ENCODE results near the gene NAA10.

The NAA10 gene

DNA sequence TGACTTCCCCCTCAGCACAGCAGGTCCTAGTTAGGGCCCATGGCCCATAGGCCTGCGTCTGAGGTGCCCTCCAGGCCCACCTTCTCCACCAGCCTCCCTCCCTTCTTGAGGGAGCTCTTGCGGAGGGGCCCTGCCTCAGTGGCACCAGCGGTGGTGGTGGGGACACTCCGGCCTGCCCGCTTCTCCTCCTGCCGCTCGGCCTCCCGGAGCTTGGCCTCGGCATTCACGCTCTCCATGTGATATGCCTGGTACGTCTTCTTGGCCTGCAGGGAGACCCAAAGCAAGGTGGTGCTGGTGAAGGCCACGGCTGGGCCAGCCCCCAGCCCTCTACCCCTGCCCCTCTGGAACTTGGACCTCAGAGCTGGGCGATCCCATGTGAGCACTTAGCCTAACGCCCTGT is 14.3 kb downstream of the NAA10 start:
- Histone ChIP-seq H2BK15ac (ENCODE audit: low read length) (no peak overlapping the region), H3K9me3 (replicated peaks in 1 of 2; ENCODE audit: control insufficient read depth in 2 of 2, insufficient read depth in 1 of 2, low read depth in 1 of 2, low read length in 2 of 2) (no peaks in the 10 kb centered on the region), H3K23ac (ENCODE audit: low read depth, low read length, poor library complexity) (no peak overlapping the region), H3K14ac (ENCODE audit: low read length) (no peak overlapping the region), H2BK5ac (ENCODE audit: low read length) (no peak overlapping the region), H3K27me3 (ENCODE audit: control insufficient read depth in 3 of 3, insufficient read depth in 3 of 3, low read depth in 1 of 3, low read length in 3 of 3) (peaks cover 0 to 63% (median 2%) of the 10 kb centered on the region in 3 experiments), H3K36me3 (replicated peaks in 1 of 2; ENCODE audit: control insufficient read depth in 2 of 2, insufficient read depth in 2 of 2, low read length in 2 of 2) (no peaks in the 10 kb centered on the region), H3K9ac (ENCODE audit: low read depth, low read length, poor library complexity) (no peak overlapping the region), H2AFZ (ENCODE audit: low read length) (no peak overlapping the region), H2BK12ac (ENCODE audit: low read length) (no peak overlapping the region), H4K8ac (ENCODE audit: low read depth, low read length) (no peak overlapping the region), H3K18ac (ENCODE audit: low read length) (no peak overlapping the region), H3K4ac (ENCODE audit: low read length) (no peak overlapping the region), H3K4me2 (ENCODE audit: insufficient read depth, low read length, poor library complexity, severe bottlenecking) (no peak overlapping the region), H4K91ac (ENCODE audit: low read depth, low read length, poor library complexity) (no peak overlapping the region), H3K4me1 (ENCODE audit: control insufficient read depth in 2 of 2, insufficient read depth in 1 of 2, low read depth in 1 of 2, low read length in 2 of 2) (peaks cover 0 to 20% of the 10 kb centered on the region in 2 donors), H2AK5ac (ENCODE audit: low read depth, low read length) (no peak overlapping the region), H3K79me1 (ENCODE audit: low read depth, low read length) (no peaks in the 10 kb centered on the region), H3K4me3 (ENCODE audit: low read length in 2 of 2) (no peak overlapping the region), H3K27ac (replicated peaks; ENCODE audit: low read length) (no peak overlapping the region), H2BK120ac (ENCODE audit: low read depth, low read length) (no peak overlapping the region)
- no CpG with 5 or more reads among the region's 14 CpGs for WGBS, 2 donors (ENCODE audit: extremely low coverage in 2 of 2, insufficient read length in 2 of 2, insufficient replicate concordance in 1 of 2)
- DNase-seq (ENCODE audit: low spot score), result no peak

GRCh38 chrX:153919281-153919680 is 15.6 kb downstream of the NAA10 start:
- Histone ChIP-seq H3K18ac (ENCODE audit: low read length) (no peak overlapping the region), H3K79me1 (ENCODE audit: low read depth, low read length) (no peaks in the 10 kb centered on the region), H3K4me1 (ENCODE audit: control insufficient read depth in 2 of 2, insufficient read depth in 1 of 2, low read depth in 1 of 2, low read length in 2 of 2) (peaks cover 0 to 13% of the 10 kb centered on the region in 2 donors), H2AK5ac (ENCODE audit: low read depth, low read length) (no peak overlapping the region), H3K4me2 (ENCODE audit: insufficient read depth, low read length, poor library complexity, severe bottlenecking) (no peak overlapping the region), H3K23ac (ENCODE audit: low read depth, low read length, poor library complexity) (no peak overlapping the region), H3K9me3 (replicated peaks in 1 of 2; ENCODE audit: control insufficient read depth in 2 of 2, insufficient read depth in 1 of 2, low read depth in 1 of 2, low read length in 2 of 2) (no peaks in the 10 kb centered on the region), H2AFZ (ENCODE audit: low read length) (no peak overlapping the region), H3K27me3 (ENCODE audit: control insufficient read depth in 3 of 3, insufficient read depth in 3 of 3, low read depth in 1 of 3, low read length in 3 of 3) (peaks cover 0 to 61% (median 0%) of the 10 kb centered on the region in 3 experiments), H3K36me3 (replicated peaks in 1 of 2; ENCODE audit: control insufficient read depth in 2 of 2, insufficient read depth in 2 of 2, low read length in 2 of 2) (no peaks in the 10 kb centered on the region), H3K4ac (ENCODE audit: low read length) (no peak overlapping the region), H2BK120ac (ENCODE audit: low read depth, low read length) (no peak overlapping the region), H4K91ac (ENCODE audit: low read depth, low read length, poor library complexity) (no peak overlapping the region), H3K4me3 (ENCODE audit: low read length in 2 of 2) (no peak overlapping the region), H2BK15ac (ENCODE audit: low read length) (no peak overlapping the region), H2BK5ac (ENCODE audit: low read length) (no peak overlapping the region), H2BK12ac (ENCODE audit: low read length) (no peak overlapping the region), H4K8ac (ENCODE audit: low read depth, low read length) (no peak overlapping the region), H3K27ac (replicated peaks; ENCODE audit: low read length) (no peak overlapping the region), H3K14ac (ENCODE audit: low read length) (no peak overlapping the region), H3K9ac (ENCODE audit: low read depth, low read length, poor library complexity) (no peak overlapping the region)
- no CpG with 5 or more reads among the region's 13 CpGs for WGBS, 2 donors (ENCODE audit: extremely low coverage in 2 of 2, insufficient read length in 2 of 2, insufficient replicate concordance in 1 of 2)
- no peak for DNase-seq (ENCODE audit: low spot score)

- Histone ChIP-seq H4K91ac (ENCODE audit: low read depth, low read length, poor library complexity) (no peak overlapping the region), H3K4me2 (ENCODE audit: insufficient read depth, low read length, poor library complexity, severe bottlenecking) (no peak overlapping the region), H3K9ac (ENCODE audit: low read depth, low read length, poor library complexity) (no peak overlapping the region), H2BK15ac (ENCODE audit: low read length) (no peak overlapping the region), H3K4me1 (ENCODE audit: control insufficient read depth in 2 of 2, insufficient read depth in 1 of 2, low read depth in 1 of 2, low read length in 2 of 2) (peaks cover 0 to 11% of the 10 kb centered on the region in 2 donors), H3K27ac (replicated peaks; ENCODE audit: low read length) (no peak overlapping the region), H4K8ac (ENCODE audit: low read depth, low read length) (no peak overlapping the region), H3K27me3 (ENCODE audit: control insufficient read depth in 3 of 3, insufficient read depth in 3 of 3, low read depth in 1 of 3, low read length in 3 of 3) (peaks cover 0 to 63% (median 0%) of the 10 kb centered on the region in 3 experiments), H2BK12ac (ENCODE audit: low read length) (no peak overlapping the region), H2AK5ac (ENCODE audit: low read depth, low read length) (no peak overlapping the region), H3K79me1 (ENCODE audit: low read depth, low read length) (no peaks in the 10 kb centered on the region), H3K9me3 (replicated peaks in 1 of 2; ENCODE audit: control insufficient read depth in 2 of 2, insufficient read depth in 1 of 2, low read depth in 1 of 2, low read length in 2 of 2) (no peaks in the 10 kb centered on the region), H2AFZ (ENCODE audit: low read length) (no peak overlapping the region), H3K18ac (ENCODE audit: low read length) (no peak overlapping the region), H2BK120ac (ENCODE audit: low read depth, low read length) (no peak overlapping the region), H3K36me3 (replicated peaks in 1 of 2; ENCODE audit: control insufficient read depth in 2 of 2, insufficient read depth in 2 of 2, low read length in 2 of 2) (no peaks in the 10 kb centered on the region), H3K4me3 (ENCODE audit: low read length in 2 of 2) (no peak overlapping the region), H2BK5ac (ENCODE audit: low read length) (no peak overlapping the region), H3K14ac (ENCODE audit: low read length) (no peak overlapping the region), H3K23ac (ENCODE audit: low read depth, low read length, poor library complexity) (no peak overlapping the region), H3K4ac (ENCODE audit: low read length) (no peak overlapping the region)
- no CpG with 5 or more reads among the region's 6 CpGs for WGBS, 2 donors (ENCODE audit: extremely low coverage in 2 of 2, insufficient read length in 2 of 2, insufficient replicate concordance in 1 of 2)
- DNase-seq (ENCODE audit: low spot score), result no peak
Observed at GRCh38 chrX:153917869-153918268, 17.0 kb downstream of the NAA10 start.

DNA sequence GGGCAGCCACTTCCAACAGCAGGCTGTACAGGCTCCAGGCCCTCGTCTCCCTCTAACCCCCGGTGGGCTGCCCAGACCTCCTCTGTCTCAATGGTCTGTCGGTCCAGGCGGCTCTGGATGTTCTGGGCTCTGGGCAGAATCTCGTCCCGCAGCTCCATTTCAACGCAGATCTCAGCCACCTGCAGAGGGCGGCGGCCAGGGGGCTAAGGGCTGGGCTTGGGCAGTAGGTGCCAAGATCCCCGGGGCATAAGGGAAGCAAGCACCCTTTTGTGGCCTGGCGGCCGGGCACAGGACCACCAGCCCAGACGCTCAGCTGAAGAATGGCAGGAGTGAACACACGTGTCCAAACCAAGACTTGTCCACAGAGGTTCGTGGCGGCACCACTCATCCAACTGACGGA is 21.1 kb downstream of the NAA10 start:
- no peak overlapping the region for H3K27ac ChIP-seq (replicated peaks; ENCODE audit: low read length)
- no peaks in the 10 kb centered on the region for H3K9me3 ChIP-seq (replicated peaks in 1 of 2; ENCODE audit: control insufficient read depth in 2 of 2, insufficient read depth in 1 of 2, low read depth in 1 of 2, low read length in 2 of 2)
- no peaks in the 10 kb centered on the region for H3K79me1 ChIP-seq (ENCODE audit: low read depth, low read length)
- H3K36me3 ChIP-seq (replicated peaks in 1 of 2; ENCODE audit: control insufficient read depth in 2 of 2, insufficient read depth in 2 of 2, low read length in 2 of 2), result no peaks in the 10 kb centered on the region
- no peak overlapping the region for H3K4me2 ChIP-seq (ENCODE audit: insufficient read depth, low read length, poor library complexity, severe bottlenecking)
- no peak overlapping the region for H4K91ac ChIP-seq (ENCODE audit: low read depth, low read length, poor library complexity)
- no peak overlapping the region for H2AK5ac ChIP-seq (ENCODE audit: low read depth, low read length)
- H3K4me1 ChIP-seq (ENCODE audit: control insufficient read depth in 2 of 2, insufficient read depth in 1 of 2, low read depth in 1 of 2, low read length in 2 of 2), result peaks cover 2 to 4% of the 10 kb centered on the region in 2 donors
- peaks cover 0 to 41% (median 0%) of the 10 kb centered on the region in 3 experiments for H3K27me3 ChIP-seq (ENCODE audit: control insufficient read depth in 3 of 3, insufficient read depth in 3 of 3, low read depth in 1 of 3, low read length in 3 of 3)
- H3K4me3 ChIP-seq (ENCODE audit: low read length in 2 of 2), result no peak overlapping the region
- no peak overlapping the region for H2BK5ac ChIP-seq (ENCODE audit: low read length)
- H2BK120ac ChIP-seq (ENCODE audit: low read depth, low read length), result no peak overlapping the region
- no peak overlapping the region for H3K18ac ChIP-seq (ENCODE audit: low read length)
- no peak overlapping the region for H2AFZ ChIP-seq (ENCODE audit: low read length)
- no CpG with 5 or more reads among the region's 17 CpGs for WGBS, 2 donors (ENCODE audit: extremely low coverage in 2 of 2, insufficient read length in 2 of 2, insufficient replicate concordance in 1 of 2)
- no peak overlapping the region for H3K9ac ChIP-seq (ENCODE audit: low read depth, low read length, poor library complexity)
- no peak for DNase-seq (ENCODE audit: low spot score)
- H3K23ac ChIP-seq (ENCODE audit: low read depth, low read length, poor library complexity), result no peak overlapping the region
- H2BK12ac ChIP-seq (ENCODE audit: low read length), result no peak overlapping the region
- H2BK15ac ChIP-seq (ENCODE audit: low read length), result no peak overlapping the region
- H3K4ac ChIP-seq (ENCODE audit: low read length), result no peak overlapping the region
- H3K14ac ChIP-seq (ENCODE audit: low read length), result no peak overlapping the region
- H4K8ac ChIP-seq (ENCODE audit: low read depth, low read length), result no peak overlapping the region
